GM18868 (cell line): ENCODE data around the gene SMG6.
"Not testable (repeated sequence)": the region's sequence is repeated elsewhere in the genome, so short reads cannot be mapped to it uniquely, and the experiment has no call there.

Source experiments
- ATAC-seq: cut with Tn5 transposase; IDR thresholded peaks from one replicate; pipeline ENCODE4 v1.9.1; 2021; ENCODE audit warnings: mild to moderate bottlenecking, moderate library complexity; ENCODE audit not compliant: unreplicated experiment

Gene SMG6

DNA sequence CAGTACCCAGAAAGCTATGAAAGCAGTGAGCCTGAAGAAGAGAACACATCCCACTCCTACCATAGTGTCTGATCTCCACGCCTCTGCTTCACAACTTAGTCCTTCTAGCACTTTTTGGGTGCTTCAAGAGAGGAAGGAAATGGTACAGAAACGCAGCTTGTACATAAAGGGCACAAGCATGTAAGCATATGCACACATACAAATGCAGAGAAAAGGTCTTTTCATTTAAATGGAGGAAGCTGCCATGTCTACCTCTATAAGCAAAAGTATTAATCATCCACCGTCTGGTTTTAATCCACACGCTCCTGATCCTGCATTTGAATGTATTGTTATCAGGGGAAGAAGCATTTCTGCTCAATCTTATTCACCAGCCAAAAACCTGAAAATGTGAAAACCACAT, 148.0 kb downstream of the SMG6 start:
- ATAC-seq = no peak

DNA sequence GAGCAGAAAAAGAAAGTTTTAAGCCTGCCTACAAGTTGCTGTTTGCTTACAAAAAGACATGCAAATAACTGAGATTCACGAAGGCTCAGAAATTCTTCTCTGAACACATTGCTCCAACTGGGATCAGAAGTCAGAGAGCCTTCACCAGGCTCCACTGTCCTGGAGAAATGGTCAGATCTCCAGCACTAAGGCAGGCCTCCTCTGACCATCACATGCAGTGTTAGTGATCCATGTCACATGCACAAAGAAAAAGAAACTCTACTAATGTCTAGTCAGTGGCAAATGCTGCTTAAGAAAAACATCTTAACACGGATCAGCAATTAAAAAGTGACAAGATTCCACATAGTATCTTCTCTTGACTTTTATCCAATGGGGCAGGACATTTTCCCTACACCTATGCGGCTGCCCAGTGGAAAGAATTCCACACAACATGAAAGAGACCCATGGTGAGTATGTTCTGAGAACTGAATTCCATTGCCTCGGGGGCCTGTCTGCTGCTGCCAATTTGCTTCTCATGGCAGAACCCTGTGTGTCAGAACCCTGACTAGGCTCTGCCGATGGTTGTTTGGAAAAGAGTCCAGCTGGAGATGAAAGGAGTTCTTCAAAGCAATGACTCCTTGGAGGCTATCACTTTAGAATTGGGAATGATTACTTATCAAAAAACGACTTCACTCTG, 152.1 kb downstream of the SMG6 start:
- ATAC-seq = no peak

DNA sequence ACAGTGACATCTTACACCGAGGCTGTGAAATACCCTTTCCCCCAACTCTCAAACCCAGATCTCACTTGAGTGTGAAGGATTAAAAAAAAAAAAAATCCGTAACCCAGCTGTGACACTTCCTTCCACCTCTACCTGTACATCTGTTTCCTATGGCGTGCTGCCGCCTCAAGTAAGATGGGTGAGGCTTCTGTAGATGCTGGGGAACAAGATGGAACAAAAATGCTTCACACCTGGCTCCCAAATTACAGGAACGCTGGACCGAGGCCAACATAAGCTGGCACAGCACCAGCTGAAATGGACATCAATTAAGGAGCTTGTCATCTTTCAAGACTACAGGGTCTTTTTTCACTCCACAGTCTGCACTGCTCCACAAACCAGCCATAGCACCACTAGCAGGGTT, 152.8 kb downstream of the SMG6 start:
- no peak for ATAC-seq

DNA sequence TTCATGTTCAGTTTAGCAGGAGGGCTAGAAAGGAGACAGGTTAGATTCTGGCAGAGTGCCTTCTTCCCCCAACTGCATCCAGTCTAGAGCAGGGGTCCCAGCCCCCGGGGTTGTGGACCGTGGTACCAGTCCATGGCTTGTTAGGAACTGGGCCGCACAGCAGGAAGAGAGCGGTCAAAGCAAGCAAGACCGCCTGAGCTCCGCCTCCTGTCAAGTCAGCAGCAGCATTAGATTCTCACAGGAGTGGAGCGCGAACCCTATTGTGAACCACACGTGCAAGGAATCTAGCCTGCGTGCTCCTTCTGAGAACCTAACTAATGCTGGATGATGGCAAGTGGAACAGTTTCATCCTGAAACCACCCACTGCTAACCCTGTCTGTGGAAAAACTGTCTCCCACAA, 153.7 kb downstream of the SMG6 start:
- no peak for ATAC-seq

DNA sequence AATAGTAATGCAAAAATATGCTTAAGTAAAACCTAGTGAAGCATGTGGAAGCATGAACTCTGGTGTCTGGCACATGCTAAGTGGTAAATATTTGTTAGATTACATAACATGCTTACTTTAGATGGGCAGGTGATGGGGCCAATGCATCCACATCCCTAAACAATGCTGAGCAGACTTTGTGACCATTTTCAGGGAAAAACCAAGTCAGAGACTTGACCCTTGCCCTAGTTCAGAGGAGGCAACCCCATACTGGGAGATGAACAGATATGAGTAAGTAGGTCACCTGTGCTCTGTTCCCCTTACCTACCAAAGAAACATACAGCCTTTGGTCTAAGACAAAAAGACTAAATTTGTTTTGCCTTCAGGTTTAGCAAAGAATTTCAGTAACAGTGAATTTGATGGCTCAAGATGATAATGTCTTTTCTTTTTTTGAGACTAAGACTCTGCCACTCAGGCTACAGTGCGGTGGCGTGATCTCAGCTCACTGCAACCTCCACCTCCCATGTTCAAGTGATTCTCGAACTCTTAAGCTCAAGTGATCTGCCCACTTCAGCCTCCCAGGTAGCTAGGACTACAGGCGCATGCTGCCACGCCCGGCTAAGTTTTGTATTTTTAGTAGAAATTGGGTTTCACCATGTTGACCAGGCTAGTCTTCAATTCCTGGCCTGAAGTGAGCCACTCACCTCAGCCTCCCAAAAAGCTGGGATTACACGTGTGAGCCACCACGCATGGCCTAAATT, 157.3 kb downstream of the SMG6 start:
- ATAC-seq = no peak

DNA sequence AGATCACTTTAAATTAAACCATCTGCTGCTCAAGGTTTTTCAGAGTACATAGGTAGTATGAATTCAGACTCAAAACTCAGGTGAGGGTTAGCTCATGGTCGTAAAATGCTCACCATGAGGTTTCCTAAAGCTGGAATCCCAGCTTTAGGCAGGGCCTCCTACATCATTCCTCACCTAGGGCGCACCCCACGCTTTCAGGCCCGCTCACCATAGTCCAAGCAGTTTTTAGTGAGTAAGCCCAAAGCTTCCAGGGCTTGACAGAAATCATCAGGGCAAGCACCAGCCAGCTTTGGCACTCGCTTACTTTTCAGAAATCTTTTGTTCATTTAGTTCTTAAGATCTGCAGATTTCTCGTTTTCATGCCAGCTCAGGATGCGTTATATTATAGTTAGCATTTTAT, 158.9 kb downstream of the SMG6 start:
- no peak for ATAC-seq

DNA sequence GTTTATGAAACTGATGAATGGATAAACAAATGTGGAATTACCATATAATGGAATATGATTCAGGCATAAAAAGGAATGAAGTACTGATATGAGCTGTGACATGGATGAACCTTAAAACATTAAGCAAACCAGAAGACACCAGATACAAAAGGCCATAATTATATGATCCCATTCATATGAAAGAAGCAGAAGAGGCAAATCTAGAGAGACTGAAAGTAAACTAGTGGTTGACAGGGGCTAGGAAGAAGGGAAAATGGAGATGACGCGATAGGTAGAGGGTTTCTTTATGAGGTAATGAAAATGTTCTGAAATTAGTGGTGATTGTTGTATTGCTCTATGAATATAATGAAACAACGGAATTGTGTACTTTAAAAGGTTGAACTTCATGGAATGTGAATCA, 160.3 kb downstream of the SMG6 start:
- no peak for ATAC-seq

DNA sequence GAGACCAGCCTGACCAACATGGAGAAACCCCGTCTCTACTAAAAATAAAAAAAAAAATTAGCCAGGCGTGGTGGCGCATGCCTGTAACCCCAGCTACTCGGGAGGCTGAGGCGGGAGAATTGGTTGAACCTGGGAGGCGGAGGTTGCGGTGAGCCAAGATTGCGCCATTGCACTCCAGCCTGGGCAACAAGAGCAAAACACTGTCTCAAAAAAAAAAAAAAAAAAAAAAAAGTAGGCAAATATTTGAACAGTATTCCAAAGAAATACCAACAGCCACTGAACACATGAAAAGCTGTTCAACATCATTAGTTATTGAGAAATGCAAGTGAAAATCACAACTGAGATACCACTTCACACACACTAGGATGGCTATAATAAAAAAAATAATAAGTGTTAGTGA, 160.9 kb downstream of the SMG6 start:
- not testable (repeated sequence) for ATAC-seq

DNA sequence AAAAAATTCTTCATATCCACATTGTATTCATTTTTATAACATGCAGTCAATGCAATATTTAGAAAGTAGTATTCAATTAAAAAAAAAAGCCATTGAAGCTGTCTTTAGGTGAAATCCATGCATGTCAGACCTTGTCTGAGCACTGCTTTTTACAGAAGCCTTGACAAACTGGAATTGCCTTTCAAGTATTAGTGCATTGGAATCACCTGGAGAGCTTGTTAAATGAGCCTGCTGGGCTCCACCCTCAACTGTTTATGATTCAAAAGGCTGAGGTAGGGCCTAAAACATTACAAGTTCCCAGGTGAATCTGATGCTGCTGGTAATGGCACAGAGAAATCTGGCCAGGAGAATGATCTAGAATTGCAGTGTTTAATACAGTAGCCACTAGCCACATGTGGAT, 162.9 kb downstream of the SMG6 start:
- ATAC-seq = no peak

DNA sequence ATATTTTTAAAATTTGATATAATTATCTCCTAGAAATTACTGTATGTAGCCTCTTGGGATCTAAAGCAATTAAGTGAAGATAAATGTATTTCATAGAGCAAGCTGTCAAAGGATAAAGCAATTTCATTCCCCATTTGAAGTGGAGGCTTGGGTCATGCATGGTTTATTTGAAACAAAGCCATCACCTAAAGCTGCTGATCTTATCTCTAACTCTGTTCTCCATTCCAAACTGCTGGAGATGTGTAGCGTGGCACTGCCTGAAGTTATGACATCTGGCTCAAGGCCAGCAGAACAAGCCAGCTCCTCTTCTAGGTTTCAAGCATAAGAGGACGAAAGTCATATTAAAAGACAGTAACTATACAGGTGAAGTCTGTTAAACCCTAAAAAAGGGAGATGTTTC, 164.8 kb downstream of the SMG6 start:
- no peak for ATAC-seq

DNA sequence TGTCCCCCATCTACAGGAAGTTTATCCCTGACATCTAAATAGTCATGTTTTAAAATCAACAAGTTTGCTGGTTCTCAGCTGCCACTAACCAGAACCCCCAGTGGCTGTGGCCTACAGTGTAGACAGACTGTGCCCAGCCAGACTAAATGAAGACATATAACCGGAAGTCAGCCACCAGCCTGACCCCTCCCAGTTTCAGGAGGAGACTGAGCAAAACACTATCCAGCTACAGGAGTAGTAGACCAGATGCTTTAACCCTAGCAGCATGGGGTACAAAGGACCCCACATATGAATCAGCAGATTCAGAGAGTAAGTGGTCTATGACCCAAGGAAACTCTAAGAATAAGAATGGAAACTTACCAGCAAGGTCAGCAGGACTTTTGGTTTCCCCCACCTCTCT, 165.3 kb downstream of the SMG6 start:
- no peak for ATAC-seq

DNA sequence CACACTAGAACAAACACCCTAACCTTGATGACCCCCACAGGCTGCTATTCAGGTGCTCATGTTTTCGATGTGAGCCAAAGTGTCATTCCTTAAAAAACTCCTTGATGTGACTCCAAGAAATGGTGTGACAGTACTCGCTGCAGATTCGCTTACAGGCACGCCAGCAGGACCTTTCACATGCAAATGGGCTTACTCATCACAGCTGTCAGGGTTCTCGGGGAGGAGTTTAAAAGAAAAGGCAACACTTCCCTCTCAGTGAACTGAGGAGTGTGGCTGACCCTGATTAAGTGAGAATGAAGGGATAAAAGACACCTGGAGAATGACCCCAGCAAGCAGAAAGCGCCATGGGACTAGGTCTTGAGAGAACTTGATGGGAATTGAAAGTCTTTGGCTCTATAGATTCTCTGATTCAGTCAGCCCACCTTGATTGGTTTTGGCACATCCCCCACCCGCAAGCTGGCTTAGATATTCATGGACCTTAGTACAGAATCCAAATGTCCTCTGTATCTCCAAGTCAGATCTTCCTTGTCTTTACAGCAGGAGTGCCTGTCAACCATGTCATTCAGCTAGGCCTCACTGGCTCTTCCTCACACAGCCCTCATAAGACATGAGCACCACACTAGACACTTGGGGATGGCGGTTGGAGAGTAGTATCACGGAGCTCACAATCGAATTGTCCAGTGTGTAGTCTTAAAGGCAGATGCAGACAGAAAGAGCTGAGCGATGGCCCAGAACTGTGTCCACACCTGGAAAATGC, 166.1 kb downstream of the SMG6 start:
- peak; percentile 49 for ATAC-seq

DNA sequence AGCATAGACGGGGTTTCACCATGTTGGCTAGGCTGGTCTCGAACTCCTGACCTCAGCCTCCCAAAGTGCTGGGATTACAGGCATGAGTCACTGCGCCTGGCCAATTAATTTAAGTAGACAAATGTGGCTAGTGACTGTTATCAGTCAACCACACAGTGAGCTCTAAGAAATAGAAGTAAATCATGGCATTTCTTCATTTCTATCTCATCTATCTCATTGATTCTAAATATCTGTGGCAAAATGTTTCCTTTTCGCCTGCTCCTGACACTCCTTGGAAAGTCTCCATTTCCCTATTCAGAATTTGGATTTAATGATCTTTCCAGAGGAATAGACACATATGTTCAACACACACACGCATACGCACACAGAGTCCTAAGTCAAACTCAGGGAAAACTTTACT, 167.3 kb downstream of the SMG6 start:
- ATAC-seq = no peak

DNA sequence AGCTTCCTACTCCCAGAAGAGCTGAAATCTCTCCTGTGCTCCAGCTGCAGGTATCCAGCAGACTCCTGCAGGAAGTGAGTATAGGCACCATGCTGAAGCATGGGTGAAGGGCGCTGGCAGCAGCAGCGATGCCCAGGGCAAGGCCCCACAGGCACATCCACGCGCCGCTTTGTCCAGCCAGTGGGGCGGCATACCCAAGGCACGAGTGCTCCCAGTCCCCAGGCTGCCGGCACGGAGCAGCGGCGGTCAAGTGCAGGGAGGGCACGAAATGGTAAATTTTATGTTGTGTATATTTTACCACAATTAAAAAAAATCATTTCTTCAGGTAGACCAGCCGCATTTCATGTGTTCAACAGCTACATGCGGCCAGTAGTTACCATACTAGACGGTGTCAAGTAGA, 175.6 kb downstream of the SMG6 start:
- no peak for ATAC-seq

DNA sequence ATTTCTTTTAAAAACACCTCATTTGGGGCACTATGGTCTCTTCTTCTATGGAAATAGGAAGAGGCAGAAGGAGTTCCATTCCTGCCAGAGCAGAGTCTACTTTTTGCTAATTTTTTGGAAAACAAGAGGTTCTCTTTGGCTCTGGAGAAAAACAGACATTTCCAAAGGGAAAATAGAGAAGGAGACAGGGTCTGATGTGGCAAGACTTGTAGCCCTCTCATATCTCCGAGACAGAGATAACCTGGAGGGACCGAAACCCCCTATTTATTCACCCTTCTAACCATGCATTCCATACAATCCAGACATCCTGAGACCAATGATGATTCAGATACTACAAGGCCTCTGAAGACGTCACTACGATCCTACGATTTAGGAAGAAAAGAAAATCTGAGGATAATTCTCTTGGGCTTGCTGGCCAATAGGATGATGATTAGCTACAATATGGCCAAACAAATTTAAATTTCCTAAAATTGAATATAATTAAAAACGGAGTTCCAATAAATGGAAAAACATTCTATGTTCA, 178.5 kb downstream of the SMG6 start:
- no peak for ATAC-seq

DNA sequence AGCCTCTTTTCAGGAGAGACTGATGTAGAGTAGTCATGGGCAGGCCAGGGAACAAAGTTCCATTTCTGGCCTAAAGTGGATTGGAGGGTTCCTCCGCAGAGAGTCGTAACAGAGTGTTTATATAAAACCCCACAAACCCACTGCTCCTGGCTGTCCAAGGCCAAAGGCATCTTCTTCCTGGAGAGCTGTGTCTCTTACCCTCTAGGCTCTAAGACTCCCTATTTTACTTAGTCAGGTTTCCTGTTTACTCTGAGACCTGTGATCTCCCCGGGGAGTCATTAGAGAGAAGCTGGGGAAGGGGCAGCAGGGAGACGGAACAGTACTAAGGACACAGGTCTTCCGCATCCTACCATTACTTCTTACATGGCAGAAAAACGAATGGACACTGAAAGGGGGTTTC, 179.2 kb downstream of the SMG6 start:
- no peak for ATAC-seq

DNA sequence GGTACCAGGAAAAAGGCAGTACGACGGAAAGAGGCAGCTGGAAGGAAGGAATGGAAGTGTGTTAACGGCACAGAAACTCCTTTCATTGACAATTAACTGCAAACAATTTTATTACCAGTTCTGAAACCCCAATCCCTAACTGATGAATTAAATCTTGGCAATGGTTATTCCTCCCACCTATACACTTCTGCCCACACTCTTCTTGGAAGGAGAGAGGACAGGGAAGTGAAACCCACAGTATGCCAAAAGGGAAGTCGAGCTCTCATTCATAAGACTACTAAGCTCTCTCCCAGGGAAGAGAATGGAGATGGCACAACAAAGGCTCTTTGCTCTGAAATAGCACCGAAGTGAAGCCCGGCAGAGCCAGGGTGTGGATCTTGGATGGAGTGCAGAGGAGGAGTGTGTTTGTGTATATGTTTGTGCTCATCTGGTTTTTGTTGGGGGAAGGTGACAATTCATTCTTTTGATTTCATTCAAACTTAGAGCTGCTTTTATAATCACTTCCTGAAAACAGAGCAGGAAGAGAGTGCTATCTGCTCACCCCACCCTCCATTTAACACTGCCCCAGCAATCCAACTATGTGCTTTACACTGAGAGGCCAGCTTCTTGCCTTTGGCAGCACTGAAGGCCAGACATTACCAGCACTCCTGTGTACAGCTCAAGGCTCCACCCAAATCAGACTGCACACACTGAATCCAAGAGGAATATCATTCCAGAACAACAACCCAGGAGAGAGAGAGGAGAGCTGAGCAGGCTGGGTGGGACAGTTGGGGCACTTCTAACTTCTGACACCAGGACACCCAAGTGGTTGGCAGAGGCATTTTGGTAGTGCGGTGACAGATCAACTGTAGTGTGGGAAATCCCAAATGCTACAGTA, 180.0 kb downstream of the SMG6 start:
- ATAC-seq = no peak

DNA sequence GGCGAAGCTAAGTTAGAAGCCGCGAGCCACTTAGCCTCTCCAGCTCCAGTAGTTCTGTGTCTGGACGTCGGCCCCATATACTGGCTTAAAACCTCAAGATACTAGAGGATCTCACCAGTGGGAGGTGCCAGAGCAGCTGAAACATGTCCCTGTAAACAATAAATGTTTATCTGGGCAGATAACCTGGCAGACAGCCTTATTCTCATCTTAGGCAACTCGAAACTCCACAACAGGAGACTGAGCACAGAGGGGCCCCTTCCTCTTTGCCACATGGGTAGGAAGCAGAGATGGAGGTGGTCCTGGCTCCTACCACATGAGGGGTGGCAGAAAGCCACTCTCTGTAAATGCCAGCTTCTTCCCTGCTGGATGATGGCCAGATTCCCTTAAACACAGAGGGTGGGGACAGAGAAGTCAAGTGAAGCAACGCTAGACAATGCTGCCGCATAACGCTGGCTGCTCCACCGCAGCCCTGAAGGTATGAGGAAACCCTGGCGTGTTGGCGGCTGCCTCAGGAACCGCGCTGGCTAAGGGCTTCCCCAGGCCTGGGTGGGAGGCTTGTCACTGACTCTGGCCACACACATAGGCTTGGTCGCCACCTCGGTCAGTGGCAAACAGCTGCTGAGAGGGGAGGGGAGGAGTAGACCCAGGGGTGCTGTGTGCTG, 180.8 kb downstream of the SMG6 start:
- no peak for ATAC-seq

DNA sequence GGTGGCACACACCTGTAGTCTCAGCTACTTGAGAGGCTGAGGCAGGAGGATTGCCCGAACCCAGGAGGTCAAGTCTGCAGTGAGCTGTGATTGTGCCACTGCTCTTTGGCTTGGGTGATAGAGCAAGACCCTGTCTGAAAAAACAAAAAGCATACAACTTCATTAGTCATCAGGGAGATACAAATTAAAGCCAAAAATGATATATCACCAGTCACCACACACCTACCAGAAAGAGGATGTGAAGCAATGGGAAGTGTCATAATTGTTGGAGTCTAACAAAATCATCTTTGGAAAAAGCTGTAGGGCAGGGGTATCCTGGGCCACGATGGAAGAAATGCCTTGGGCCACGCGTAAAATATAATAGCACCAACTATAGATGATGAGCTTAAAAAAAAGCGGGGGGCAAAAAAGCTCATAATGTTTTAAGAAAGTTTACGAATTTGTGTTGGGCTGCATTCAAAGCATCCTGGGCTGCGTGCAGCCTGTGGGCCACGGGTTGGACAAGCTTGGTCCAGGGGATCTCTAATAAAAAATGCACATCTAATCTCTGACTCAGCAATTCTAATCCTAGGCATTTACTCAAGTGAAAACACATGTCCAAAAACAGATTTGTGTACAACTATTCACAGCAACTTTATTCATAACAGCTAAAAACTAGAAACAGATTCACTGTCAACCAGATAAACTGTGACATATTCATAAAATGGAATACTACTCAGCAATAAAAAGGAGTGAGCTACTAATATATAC, 182.8 kb downstream of the SMG6 start:
- no peak for ATAC-seq

DNA sequence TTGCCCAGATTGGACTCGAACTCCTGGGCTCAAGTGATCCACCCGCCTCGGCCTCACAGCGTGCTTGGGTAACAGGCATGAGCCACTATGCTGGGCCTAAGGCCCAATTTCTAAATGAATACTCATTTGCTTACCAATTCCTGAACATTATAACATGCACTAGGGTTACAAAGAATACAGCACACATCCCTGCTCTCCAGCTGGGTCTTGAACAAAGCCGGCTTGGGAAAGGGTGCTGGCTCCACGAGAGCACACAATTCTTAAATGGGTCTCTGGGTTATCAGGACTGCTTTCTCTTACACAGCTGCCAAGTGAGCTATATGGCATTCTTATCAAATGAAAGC, 190.3 kb downstream of the SMG6 start:
- no peak for ATAC-seq
